ENCODE results near the gene RAB11A.

DNA sequence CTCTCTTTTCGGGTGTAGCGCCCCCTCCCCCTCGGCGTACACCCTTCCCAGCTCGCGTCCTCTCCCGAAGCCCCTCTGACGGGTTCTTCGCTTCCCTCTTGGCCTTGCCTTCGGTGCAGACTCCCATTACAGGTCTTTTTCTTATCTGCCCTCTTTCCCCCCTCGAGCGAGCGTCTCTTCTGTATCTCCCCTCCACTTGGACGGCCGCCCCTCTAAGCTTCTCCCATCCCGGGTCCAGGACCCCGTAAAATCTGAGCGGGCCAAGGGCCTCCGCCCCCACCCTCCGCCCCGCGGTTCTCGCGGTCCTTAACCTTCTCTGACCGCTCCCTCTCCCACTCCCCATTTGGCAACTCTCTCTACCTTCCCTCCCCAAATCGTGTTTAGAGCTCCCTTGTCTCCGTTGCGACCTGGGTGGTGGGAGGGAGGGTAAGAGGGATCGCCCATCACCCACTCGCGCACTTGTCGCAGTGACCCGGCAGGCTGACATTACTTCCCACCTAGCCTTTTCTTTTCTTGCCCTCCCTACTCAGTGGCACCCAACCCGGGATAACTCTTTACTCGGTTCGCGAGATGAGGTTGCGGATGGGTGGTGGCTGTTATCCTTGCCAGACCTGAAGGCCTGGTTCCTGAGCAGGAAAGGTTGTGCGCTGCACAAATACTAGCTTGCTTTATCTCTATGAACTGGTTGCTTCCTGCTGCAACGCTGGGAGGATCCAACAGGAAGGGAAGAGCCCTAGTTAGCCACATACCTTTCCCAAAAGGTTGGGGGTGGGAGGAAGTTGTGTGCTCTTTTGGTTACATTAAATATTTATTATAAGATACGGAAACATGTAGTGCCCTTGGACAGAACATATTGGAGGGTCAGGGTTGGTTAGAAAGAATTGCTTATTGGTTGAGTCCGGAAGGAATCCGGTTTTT lies 922 bp downstream of the RAB11A start:
- TF ChIP-seq CTCF (IDR thresholded peaks at IDR 0.05) (no peak), POLR2AphosphoS5 (IDR thresholded peaks at IDR 0.05) (peak; percentile 68), POLR2A (IDR thresholded peaks at IDR 0.05) (peak; percentile 11)

Data from prostate gland (tissue), 2 donors.